ENCODE data around the gene USP34.

The USP34 gene

DNA sequence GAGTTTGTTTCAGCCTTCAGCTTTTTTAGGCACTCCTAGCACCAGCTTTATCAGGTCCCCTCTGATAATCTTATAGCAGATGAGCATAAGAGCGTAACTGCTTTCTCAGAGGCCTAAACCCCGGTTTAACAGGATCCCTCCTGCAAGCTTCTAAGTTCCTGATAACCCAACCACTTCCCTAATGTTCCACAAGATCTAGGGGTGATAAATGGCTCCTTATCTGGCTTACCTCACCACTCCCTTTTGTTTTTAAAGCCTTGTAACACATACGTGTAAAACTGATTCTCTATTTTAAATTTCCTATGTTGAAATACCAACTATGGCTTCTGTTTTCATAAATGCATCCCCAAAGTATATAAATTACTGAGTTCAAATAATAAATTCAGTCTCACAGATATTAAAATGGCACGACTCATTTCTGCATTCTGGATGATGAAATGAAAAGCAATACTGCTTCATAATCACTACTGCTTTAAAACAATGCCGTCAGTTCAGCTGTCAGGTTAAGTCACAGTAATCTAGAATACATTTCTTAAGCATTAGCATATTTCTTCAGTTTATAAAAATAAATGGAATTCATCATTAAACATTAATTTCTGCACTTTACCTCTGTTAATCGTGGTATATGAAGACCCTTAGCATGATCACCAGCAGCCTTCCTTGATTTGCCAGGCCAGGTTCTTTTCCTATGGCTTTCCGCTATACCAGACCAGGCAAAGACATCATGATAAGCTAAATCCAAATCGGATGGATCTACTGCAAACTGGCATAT, 182.6 kb downstream of the USP34 start:
- Histone ChIP-seq H3K36me3 (replicated peaks; ENCODE audit: insufficient read depth, low read length) (no peaks in the 10 kb centered on the region), H3F3A (ENCODE audit: insufficient read depth, low read length) (no peaks in the 10 kb centered on the region), H3K4me3 (ENCODE audit: low read length) (no peak overlapping the region), H4K20me1 (ENCODE audit: insufficient read depth, low read length) (no peaks in the 10 kb centered on the region), H3K4me1 (ENCODE audit: low read length) (no peaks in the 10 kb centered on the region; the same call in none of the 2 replicates), H3K9me2 (replicated peaks; ENCODE audit: insufficient read depth, low read length) (no peaks in the 10 kb centered on the region), H2AFZ (ENCODE audit: low read length) (no peak overlapping the region), H3K4me2 (ENCODE audit: low read depth, low read length) (no peak overlapping the region), H3K9ac (ENCODE audit: low read length) (no peak overlapping the region), H3K27me3 (replicated peaks; ENCODE audit: insufficient read depth, low read length) (no peaks in the 10 kb centered on the region), H3K9me3 (replicated peaks; ENCODE audit: insufficient read depth, low read length) (no peaks in the 10 kb centered on the region), H3K79me2 (ENCODE audit: low read length) (no peaks in the 10 kb centered on the region), H3K27ac (ENCODE audit: low read length) (no peak overlapping the region)
- no peak for DNase-seq
- TF ChIP-seq, protein P1, sequence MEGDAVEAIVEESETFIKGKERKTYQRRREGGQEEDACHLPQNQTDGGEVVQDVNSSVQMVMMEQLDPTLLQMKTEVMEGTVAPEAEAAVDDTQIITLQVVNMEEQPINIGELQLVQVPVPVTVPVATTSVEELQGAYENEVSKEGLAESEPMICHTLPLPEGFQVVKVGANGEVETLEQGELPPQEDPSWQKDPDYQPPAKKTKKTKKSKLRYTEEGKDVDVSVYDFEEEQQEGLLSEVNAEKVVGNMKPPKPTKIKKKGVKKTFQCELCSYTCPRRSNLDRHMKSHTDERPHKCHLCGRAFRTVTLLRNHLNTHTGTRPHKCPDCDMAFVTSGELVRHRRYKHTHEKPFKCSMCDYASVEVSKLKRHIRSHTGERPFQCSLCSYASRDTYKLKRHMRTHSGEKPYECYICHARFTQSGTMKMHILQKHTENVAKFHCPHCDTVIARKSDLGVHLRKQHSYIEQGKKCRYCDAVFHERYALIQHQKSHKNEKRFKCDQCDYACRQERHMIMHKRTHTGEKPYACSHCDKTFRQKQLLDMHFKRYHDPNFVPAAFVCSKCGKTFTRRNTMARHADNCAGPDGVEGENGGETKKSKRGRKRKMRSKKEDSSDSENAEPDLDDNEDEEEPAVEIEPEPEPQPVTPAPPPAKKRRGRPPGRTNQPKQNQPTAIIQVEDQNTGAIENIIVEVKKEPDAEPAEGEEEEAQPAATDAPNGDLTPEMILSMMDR (IDR thresholded peaks at IDR 0.05; ENCODE audit: low read length), result no peak
- TF ChIP-seq EZH2phosphoT487 (IDR thresholded peaks at IDR 0.05; ENCODE audit: low read length) (no peak), EZH2 (optimal IDR thresholded peaks at IDR 0.05; ENCODE audit: low read depth, low read length) (no peak)

DNA sequence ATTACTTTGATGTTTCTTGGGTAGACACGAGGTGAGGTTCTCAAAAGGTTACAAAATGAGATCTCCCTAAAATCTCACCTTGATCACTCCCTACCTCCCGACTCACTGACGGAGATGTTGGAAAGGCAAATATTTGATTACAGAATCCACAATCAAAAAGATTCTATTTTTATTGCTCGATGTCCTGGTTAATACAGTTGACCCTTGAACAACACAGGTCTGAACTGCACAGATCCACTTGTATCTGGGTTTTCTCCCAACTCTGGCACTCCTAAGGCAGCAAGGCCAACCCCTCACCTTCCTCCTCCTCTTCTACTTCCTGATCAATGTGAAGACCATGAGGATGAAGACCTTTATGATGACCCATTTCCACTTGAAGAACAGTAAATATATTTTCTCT, 183.6 kb downstream of the USP34 start:
- H3K9ac ChIP-seq (ENCODE audit: low read length), result no peak overlapping the region

DNA sequence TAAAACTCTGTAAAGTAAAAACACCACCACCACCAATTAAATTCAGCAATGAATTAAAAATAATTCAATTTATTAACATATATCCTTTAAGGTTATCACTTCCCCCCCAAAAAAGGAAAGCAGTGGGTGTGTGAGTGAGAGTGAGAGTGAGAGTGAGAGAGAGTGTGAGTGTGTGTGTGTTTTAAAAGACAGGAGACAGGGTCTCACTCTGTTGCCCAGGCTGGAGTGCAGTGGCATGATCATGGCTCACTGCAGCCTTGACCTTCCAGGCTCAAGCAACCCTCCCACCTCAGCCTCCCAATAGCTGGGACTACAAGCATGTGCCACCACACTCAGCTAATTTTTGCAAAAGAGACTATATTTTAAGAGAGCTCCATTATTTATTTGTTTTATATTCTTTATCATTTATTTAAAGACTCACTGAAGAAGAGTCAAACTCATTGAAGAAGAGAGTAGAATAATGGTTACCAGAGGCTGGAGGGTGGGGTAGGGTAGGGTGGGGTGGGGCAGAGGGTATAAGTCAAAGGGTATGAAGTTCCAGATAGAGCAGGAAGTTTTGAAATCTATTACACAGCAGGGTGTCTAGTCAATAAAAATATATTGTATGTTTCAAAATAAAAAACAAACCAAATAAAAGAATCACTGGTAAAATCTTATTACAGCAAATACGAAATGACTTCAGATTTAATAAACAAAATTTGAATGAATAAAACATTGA, 187.3 kb downstream of the USP34 start:
- H4K20me1 ChIP-seq (ENCODE audit: insufficient read depth, low read length), result no peaks in the 10 kb centered on the region
- H3K4me2 ChIP-seq (ENCODE audit: low read depth, low read length), result no peak overlapping the region
- no peaks in the 10 kb centered on the region; the same call in 1 of the 2 replicates for H3K36me3 ChIP-seq (replicated peaks; ENCODE audit: insufficient read depth, low read length)
- H3F3A ChIP-seq (ENCODE audit: insufficient read depth, low read length), result no peaks in the 10 kb centered on the region
- no peak overlapping the region for H2AFZ ChIP-seq (ENCODE audit: low read length)
- TF ChIP-seq, protein P1 (IDR thresholded peaks at IDR 0.05; ENCODE audit: low read length), result no peak
- TF ChIP-seq EZH2 (optimal IDR thresholded peaks at IDR 0.05; ENCODE audit: low read depth, low read length), result no peak
- TF ChIP-seq EZH2phosphoT487 (IDR thresholded peaks at IDR 0.05; ENCODE audit: low read length), result no peak
- H3K9me3 ChIP-seq (replicated peaks; ENCODE audit: insufficient read depth, low read length), result no peaks in the 10 kb centered on the region
- H3K27ac ChIP-seq (ENCODE audit: low read length), result no peak overlapping the region
- H3K9ac ChIP-seq (ENCODE audit: low read length), result no peak overlapping the region
- H3K79me2 ChIP-seq (ENCODE audit: low read length), result no peaks in the 10 kb centered on the region
- H3K27me3 ChIP-seq (replicated peaks; ENCODE audit: insufficient read depth, low read length), result no peaks in the 10 kb centered on the region
- H3K4me1 ChIP-seq (ENCODE audit: low read length), result no peaks in the 10 kb centered on the region
- H3K9me2 ChIP-seq (replicated peaks; ENCODE audit: insufficient read depth, low read length), result no peaks in the 10 kb centered on the region
- no peak for DNase-seq
- H3K4me3 ChIP-seq (ENCODE audit: low read length), result no peak overlapping the region

More for the DNA sequence above, 183.6 kb downstream of the USP34 start:
- Histone ChIP-seq H3F3A (ENCODE audit: insufficient read depth, low read length) (no peaks in the 10 kb centered on the region), H2AFZ (ENCODE audit: low read length) (no peak overlapping the region), H3K4me1 (ENCODE audit: low read length) (no peaks in the 10 kb centered on the region; the same call in none of the 2 replicates), H3K9me2 (replicated peaks; ENCODE audit: insufficient read depth, low read length) (no peaks in the 10 kb centered on the region), H4K20me1 (ENCODE audit: insufficient read depth, low read length) (no peaks in the 10 kb centered on the region), H3K27ac (ENCODE audit: low read length) (no peak overlapping the region), H3K4me3 (ENCODE audit: low read length) (no peak overlapping the region), H3K79me2 (ENCODE audit: low read length) (no peaks in the 10 kb centered on the region), H3K27me3 (replicated peaks; ENCODE audit: insufficient read depth, low read length) (no peaks in the 10 kb centered on the region), H3K9me3 (replicated peaks; ENCODE audit: insufficient read depth, low read length) (no peaks in the 10 kb centered on the region), H3K36me3 (replicated peaks; ENCODE audit: insufficient read depth, low read length) (no peaks in the 10 kb centered on the region), H3K4me2 (ENCODE audit: low read depth, low read length) (no peak overlapping the region)
- TF ChIP-seq EZH2phosphoT487 (IDR thresholded peaks at IDR 0.05; ENCODE audit: low read length) (no peak), EZH2 (optimal IDR thresholded peaks at IDR 0.05; ENCODE audit: low read depth, low read length) (no peak)
- TF ChIP-seq, protein P1 (IDR thresholded peaks at IDR 0.05; ENCODE audit: low read length), result no peak
- no peak for DNase-seq

Measured in MM.1S (cell line).